GM19193 (cell line): Measurements from ENCODE around the gene KDM5C.

Experiments used
- POLR2A ChIP-seq: IDR thresholded peaks from 4 replicates; pipeline ENCODE4 v1.6.1; 2011; ENCODE audit not compliant: insufficient read depth, insufficient read length; ENCODE audit errors: extremely low read depth

KDM5C gene

DNA sequence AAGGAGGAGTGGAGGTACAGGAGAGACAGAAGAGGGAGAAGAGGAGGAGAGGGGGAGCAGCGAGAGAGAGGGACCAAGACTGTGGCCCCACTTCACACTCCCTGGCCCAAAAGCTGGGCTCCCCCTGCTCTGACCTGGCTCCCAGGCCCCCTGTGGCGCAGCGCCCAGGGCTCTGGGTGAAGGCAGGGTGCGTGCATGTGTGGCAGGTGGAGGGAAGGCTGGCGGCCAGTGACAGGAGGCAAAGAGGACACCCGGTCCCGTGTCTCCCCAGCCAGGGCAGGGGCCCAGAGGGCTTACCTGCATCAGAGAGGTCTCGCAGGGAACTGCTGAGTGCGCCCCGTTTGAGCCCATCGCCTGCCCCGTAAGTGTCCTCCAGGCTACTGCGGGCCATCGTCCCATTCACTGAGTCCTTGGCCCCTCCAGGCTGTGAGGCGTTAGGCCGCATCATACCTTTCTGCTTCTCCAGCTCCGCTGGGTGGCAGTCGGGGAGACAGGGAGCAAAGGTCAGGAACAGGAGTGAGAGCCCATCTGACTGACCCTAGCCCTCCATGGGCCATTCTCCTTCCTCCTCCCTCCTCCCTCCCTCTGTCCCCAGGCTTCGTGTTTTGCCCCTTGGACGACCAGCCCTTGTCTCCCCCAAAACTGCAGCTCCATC is 11.1 kb upstream of the KDM5C start:
- no peak for TF ChIP-seq POLR2A

GRCh38 chrX:53235566-53235965 is 10.6 kb upstream of the KDM5C start:
- no peak for TF ChIP-seq POLR2A

DNA sequence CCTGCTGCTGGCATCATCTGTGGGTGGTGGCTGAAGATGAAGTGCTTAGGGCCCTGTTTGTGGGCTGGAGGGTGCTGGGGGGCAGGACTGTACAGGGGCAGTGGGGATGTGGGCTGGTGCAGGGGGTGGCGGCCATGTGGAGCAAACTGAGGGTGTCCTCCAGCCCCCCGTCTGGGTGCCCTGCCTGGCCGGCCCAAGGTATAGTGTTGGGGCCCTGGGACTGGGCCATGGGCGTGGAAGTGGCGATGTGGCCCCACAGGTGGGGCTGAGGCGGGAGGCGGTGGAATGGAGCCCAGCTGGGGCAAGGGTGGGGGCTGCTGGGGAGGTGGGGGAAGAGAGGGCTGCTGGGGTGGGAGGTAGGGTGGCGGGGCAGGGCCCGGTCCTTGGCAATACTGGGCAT is 9.5 kb upstream of the KDM5C start:
- TF ChIP-seq POLR2A: no peak

GRCh38 chrX:53233536-53233935 is 8.5 kb upstream of the KDM5C start:
- TF ChIP-seq POLR2A: no peak

- no peak for TF ChIP-seq POLR2A
Measured at GRCh38 chrX:53230116-53230515, 5.1 kb upstream of the KDM5C start.

DNA sequence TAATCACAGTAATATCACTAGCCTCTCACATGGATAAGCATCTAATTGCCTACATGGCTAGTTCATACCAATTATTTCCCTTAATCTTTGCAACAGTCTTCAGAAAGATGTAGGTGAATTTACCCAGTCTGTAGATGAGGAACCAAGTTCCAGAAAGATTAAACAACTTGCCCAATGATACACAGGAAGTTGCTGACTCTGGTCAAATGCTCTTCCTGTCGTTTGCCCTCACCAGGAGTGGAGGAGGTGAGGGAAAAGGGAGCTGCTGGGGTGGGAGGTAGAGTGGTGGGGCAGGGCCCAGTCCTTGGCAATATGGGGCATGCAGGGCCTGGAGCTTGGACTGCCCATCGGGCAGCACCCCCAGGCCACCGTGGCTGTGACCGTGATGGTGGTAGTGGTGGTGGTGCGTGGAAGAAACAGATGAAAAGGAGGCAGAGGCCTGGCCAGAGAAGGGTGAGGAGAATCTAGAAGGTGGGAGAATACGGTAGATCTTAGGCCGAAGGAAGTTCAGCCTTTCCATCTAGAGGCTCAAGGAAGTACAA is 2.3 kb upstream of the KDM5C start:
- TF ChIP-seq POLR2A: no peak

DNA sequence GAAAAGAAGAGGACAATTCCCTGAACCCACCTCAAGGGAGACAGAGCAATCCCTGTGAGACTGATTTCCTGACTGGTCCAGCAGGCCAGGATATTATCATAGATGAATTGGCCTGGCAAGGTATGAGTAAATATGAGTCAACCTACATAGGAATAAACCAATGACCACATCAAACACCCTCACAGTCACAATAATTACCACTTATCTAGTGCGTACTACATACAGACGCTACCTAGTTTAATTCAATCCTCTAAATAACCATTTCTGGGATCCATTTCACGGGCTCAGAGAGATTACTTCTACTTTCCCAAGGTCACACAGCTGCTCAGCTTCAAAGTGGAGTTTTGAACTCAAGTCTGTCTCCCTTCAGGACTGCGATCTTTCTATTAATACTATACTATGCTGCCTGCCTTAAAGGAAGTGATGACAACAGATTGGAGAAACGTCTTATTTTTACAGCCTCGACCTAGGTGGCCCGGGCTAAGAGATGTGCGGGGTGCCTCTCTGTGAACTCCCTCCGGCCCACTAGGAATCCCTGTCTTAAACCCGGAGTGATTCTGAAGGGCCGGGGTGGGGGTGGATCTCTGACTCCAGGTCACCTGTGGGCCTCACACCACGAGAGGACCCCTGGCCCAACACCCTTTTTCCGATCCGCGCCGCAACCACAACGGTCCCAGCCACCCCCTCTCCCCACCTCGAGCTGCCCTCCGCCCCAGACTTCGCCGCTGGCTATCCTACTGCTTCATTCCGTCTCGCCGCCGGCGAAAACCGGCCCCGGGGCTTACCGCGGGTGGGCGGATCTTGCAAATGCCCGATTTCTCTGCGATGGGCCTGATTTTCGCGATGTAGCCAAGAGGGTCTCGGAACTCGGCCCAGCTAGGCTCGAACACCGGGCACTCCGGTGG is 800 bp downstream of the KDM5C start:
- TF ChIP-seq POLR2A: no peak

DNA sequence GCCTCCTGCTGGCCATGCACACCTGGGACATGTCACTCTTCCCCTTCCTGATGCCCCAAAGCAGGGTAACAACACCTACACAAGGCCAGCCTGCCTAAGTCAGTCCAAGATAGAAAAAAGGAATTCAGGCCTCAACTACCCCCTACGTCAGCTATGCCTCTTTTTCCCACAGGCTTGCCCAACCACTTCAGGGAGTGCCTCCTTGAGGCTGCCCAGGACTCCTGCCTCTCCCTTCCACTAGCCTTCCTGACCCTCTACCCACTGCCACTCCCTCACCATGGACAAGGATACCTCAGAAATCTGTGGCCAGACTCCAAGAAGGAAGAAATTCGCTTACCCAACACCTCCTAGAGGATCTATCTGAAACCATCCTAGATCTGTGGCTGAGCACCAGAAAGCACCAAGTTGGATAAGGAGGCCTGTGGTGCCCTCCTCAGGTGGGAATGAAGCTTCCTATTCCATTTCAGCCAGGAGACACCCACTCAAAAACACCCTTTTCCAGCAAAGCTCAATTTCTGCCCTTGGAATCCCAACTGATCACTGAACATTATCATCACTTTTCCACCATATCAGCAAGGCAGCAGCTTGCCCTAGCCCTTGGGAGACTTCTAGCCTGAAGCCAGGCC is 1.8 kb downstream of the KDM5C start:
- TF ChIP-seq POLR2A: no peak

DNA sequence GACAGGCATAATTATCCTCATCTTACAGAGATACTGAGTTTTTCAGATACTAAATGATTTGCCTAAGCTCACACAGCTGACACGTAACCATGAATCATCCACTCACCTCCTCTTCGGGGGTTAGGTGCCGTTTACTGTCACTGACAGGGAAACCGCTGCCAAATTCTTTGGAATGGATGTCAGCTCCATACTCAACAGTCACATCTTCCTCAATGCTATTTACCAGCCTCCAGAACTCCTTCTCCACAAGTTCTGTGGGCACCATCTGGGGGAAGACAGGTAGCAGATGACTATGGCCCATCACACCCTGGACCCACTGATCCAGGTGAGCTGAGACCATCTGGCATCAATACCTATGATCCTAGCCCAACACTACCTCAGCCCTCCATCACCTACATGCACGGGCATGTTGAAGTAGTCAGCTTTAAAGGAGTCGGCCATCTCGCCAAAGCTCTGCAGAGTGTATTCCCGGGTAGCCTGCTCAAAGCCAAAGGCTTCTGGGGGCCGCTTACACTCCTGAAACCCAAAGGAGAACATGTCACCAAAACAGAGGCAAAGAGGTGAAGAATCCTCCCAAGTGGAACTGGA is 13.5 kb downstream of the KDM5C start:
- TF ChIP-seq POLR2A: no peak

GRCh38 chrX:53196678-53197077 is 28.3 kb downstream of the KDM5C start:
- no peak for TF ChIP-seq POLR2A

GRCh38 chrX:53195401-53195800 is 29.6 kb downstream of the KDM5C start:
- no peak for TF ChIP-seq POLR2A

DNA sequence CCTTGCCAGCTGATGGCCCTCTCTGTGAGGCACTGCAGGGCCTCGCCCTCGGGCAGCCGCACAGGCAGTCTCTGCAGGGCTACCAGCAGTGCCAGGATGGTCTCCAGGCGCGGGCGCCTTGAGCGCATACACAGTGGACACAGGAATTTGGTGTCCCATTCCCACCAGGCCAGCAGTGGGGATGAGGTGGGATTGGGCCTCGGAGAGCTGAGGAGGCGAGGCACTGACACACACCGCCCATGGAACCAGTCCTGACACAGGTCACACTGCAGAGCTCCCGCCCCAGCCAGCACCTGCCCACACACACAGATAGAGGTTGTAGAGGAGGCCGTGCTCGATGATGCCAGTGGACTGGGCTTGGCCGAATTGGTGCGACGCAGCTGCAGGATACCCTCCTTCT is 30.7 kb downstream of the KDM5C start:
- no peak for TF ChIP-seq POLR2A

- no peak for TF ChIP-seq POLR2A
Measured at GRCh38 chrX:53193093-53193492, 31.9 kb downstream of the KDM5C start.

DNA sequence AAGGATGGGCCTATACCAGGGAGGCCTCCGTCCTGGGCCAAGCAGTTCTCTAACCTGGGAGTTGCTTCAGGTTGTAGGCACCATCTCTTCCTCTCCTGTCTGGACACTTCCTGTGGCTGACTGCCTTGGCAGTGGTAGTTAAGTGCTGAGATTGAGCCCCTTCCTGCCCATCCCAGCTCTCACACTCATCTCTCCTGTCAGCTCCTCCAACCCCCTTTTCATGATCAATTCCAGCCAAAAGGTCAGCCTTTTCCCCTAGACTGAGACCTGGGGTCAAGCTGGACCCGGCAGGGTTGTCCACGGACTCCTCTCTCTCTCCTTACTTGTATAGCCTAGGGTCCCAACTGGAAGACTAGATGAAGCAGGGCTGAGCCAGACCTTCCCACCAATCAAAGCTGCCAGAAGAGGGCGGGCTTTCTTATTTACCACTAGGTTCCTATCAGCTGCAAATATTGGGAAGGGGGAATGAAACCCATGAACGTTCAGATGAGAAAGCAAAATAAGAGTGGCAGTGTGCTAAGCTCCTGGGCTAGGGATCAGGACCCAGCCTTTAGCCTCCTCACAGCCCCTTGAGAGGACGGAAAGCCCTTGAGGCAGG is 34.5 kb downstream of the KDM5C start:
- no peak for TF ChIP-seq POLR2A

DNA sequence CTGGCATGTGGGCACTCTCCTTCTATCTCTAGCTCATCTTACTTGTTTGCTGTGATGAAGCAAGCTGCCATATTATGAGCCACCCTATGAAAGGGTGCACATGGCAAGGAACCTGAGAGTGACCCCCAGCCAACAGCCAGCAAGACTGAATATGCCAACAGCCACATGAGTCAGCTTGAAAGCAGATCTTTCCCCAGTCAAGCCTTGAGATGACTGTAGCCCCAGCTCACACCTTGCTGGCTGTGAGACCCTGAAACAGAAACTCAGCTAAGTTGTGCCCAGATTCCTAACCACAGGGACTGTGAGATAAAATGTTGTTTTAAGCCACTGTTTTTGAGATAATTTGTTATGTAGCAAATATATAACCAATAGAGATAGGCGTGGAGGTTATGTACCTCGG is 36.2 kb downstream of the KDM5C start:
- no peak for TF ChIP-seq POLR2A
